Neuronal stem cell (in vitro differentiated cells): ENCODE data around the gene TUBA4B.

Experiments used
- DNase-seq: peaks from one replicate; pipeline ENCODE4 v3.0.0-alpha.2; 2013; ENCODE audit warnings: low spot score
- H2AFZ ChIP-seq: one replicate; pipeline ENCODE4 v1.6.1; 2013; ENCODE audit warnings: mild to moderate bottlenecking, low read length, inconsistent platforms
- H2AK5ac ChIP-seq: 2 replicates; pipeline ENCODE4 v1.6.1; 2013; ENCODE audit warnings: low read depth, mild to moderate bottlenecking, inconsistent platforms, low read length, moderate library complexity, mixed read lengths
- H2BK120ac ChIP-seq: 2 replicates; pipeline ENCODE4 v1.6.1; 2013; ENCODE audit warnings: low read depth, mild to moderate bottlenecking, inconsistent platforms, low read length, moderate library complexity, mixed read lengths
- H2BK12ac ChIP-seq: one replicate; pipeline ENCODE4 v1.6.1; 2013; ENCODE audit warnings: low read length, inconsistent platforms
- H2BK15ac ChIP-seq: 2 replicates; pipeline ENCODE4 v1.6.1; 2013; ENCODE audit warnings: mild to moderate bottlenecking, low read length, inconsistent platforms, mixed read lengths
- H2BK5ac ChIP-seq: one replicate; pipeline ENCODE4 v1.6.1; 2013; ENCODE audit warnings: inconsistent platforms, mild to moderate bottlenecking, low read length, moderate library complexity
- H3K14ac ChIP-seq: one replicate; pipeline ENCODE4 v1.6.1; 2013; ENCODE audit warnings: low read length, inconsistent platforms
- H3K18ac ChIP-seq: 2 replicates; pipeline ENCODE4 v1.6.1; 2013; ENCODE audit warnings: low read length, inconsistent platforms
- H3K23ac ChIP-seq: 2 replicates; pipeline ENCODE4 v1.6.1; 2013; ENCODE audit warnings: low read depth, mild to moderate bottlenecking, mixed read lengths, low read length, inconsistent platforms; ENCODE audit not compliant: poor library complexity
- H3K27ac ChIP-seq: replicated peaks from 3 replicates; pipeline ENCODE4 v1.5.1; 2013; ENCODE audit warnings: low read length, inconsistent platforms
- H3K27me3 ChIP-seq, 3 experiments: 2 replicates each; pipeline ENCODE4 v1.6.1; 2013; ENCODE audit warnings: low read length in 3 of 3, mild to moderate bottlenecking in 2 of 3, inconsistent platforms in 1 of 3, low read depth in 1 of 3, mixed read lengths in 1 of 3, moderate library complexity in 1 of 3; ENCODE audit not compliant: control insufficient read depth in 3 of 3, insufficient read depth in 3 of 3
- H3K36me3 ChIP-seq, 2 donors: replicated peaks in 1 of 2; 2 replicates each; pipeline ENCODE4 v1.6.1; 2013; ENCODE audit warnings: low read length in 2 of 2; ENCODE audit not compliant: control insufficient read depth in 2 of 2, insufficient read depth in 2 of 2
- H3K4ac ChIP-seq: 2 replicates; pipeline ENCODE4 v1.6.1; 2013; ENCODE audit warnings: inconsistent platforms, mild to moderate bottlenecking, low read length, moderate library complexity
- H3K4me1 ChIP-seq, 2 donors: 1 replicate in 1 of 2; 2 replicates in 1 of 2; pipeline ENCODE4 v1.6.1; 2013; ENCODE audit warnings: low read length in 2 of 2, low read depth in 1 of 2; ENCODE audit not compliant: control insufficient read depth in 2 of 2, insufficient read depth in 1 of 2
- H3K4me2 ChIP-seq: one replicate; pipeline ENCODE4 v1.6.1; 2013; ENCODE audit warnings: mild to moderate bottlenecking, low read length, inconsistent platforms; ENCODE audit not compliant: insufficient read depth, poor library complexity, severe bottlenecking
- H3K4me3 ChIP-seq, 2 donors: 2 replicates each; pipeline ENCODE4 v1.5.1; 2013; ENCODE audit warnings: low read length in 2 of 2, mild to moderate bottlenecking in 2 of 2, inconsistent platforms in 1 of 2, moderate library complexity in 1 of 2
- H3K79me1 ChIP-seq: one replicate; pipeline ENCODE4 v1.6.1; 2013; ENCODE audit warnings: low read depth, mild to moderate bottlenecking, inconsistent platforms, low read length, moderate library complexity
- H3K9ac ChIP-seq: one replicate; pipeline ENCODE4 v1.6.1; 2013; ENCODE audit warnings: mild to moderate bottlenecking, low read depth, low read length, inconsistent platforms; ENCODE audit not compliant: poor library complexity
- H3K9me3 ChIP-seq, 2 donors: replicated peaks in 1 of 2; 2 replicates each; pipeline versions ENCODE3 to v1.6.1; 2013; ENCODE audit warnings: low read length in 2 of 2, mild to moderate bottlenecking in 2 of 2, inconsistent platforms in 1 of 2, low read depth in 1 of 2, mixed read lengths in 1 of 2, moderate library complexity in 1 of 2; ENCODE audit not compliant: control insufficient read depth in 2 of 2, insufficient read depth in 1 of 2
- H4K8ac ChIP-seq: one replicate; pipeline ENCODE4 v1.6.1; 2013; ENCODE audit warnings: low read depth, mild to moderate bottlenecking, inconsistent platforms, low read length, moderate library complexity
- H4K91ac ChIP-seq: one replicate; pipeline ENCODE4 v1.6.1; 2013; ENCODE audit warnings: low read length, low read depth, mild to moderate bottlenecking, inconsistent platforms; ENCODE audit not compliant: poor library complexity
- WGBS, 2 donors: extraction: QIAGEN DNeasy Blood & Tissue Kit; methylation state at CpG; one replicate each; pipeline ENCODE4 v1.1.7; 2013; ENCODE audit warnings: missing lambda C conversion rate in 2 of 2, mixed read lengths in 1 of 2; ENCODE audit not compliant: insufficient read length in 2 of 2, insufficient replicate concordance in 1 of 2; ENCODE audit errors: extremely low coverage in 2 of 2; 5-methylcytosine and 5-hydroxymethylcytosine counted together

TUBA4B gene

GRCh38 chr2:219261024-219261855 is 8.2 kb downstream of the TUBA4B start:
- no peaks in the 10 kb centered on the region for H3K9me3 ChIP-seq
- no peak overlapping the region for H2BK15ac ChIP-seq
- H4K8ac ChIP-seq: no peak overlapping the region
- no peak overlapping the region for H3K23ac ChIP-seq
- H3K4me1 ChIP-seq: no peaks in the 10 kb centered on the region
- DNase-seq: no peak
- WGBS, 2 donors: no CpG with 5 or more reads among the region's 5 CpGs
- no peak overlapping the region for H2BK5ac ChIP-seq
- H4K91ac ChIP-seq: no peak overlapping the region
- H3K9ac ChIP-seq: no peak overlapping the region
- no peak overlapping the region for H3K27ac ChIP-seq
- H2BK12ac ChIP-seq: no peak overlapping the region
- no peak overlapping the region for H2AFZ ChIP-seq
- H3K14ac ChIP-seq: no peak overlapping the region
- no peak overlapping the region for H3K18ac ChIP-seq
- no peaks in the 10 kb centered on the region for H3K36me3 ChIP-seq
- H2BK120ac ChIP-seq: no peak overlapping the region
- H3K4ac ChIP-seq: no peak overlapping the region
- H3K4me2 ChIP-seq: no peak overlapping the region
- no peaks in the 10 kb centered on the region for H3K79me1 ChIP-seq
- no peak overlapping the region for H2AK5ac ChIP-seq
- peaks cover 0 to 63% (median 10%) of the 10 kb centered on the region in 3 experiments for H3K27me3 ChIP-seq
- no peak overlapping the region for H3K4me3 ChIP-seq

GRCh38 chr2:219266232-219266631 is 13.2 kb downstream of the TUBA4B start:
- no peaks in the 10 kb centered on the region for H3K79me1 ChIP-seq
- no peak overlapping the region for H3K23ac ChIP-seq
- H2BK12ac ChIP-seq: no peak overlapping the region
- no peak overlapping the region for H3K4ac ChIP-seq
- no peak overlapping the region for H2AK5ac ChIP-seq
- no peak overlapping the region for H3K4me3 ChIP-seq
- H3K4me2 ChIP-seq: no peak overlapping the region
- no peak for DNase-seq
- H4K8ac ChIP-seq: no peak overlapping the region
- H2BK120ac ChIP-seq: no peak overlapping the region
- no peak overlapping the region for H3K9ac ChIP-seq
- WGBS, 2 donors: no CpG with 5 or more reads among the region's 5 CpGs
- no peak overlapping the region for H2AFZ ChIP-seq
- no peak overlapping the region for H3K27ac ChIP-seq
- H3K18ac ChIP-seq: no peak overlapping the region
- H2BK15ac ChIP-seq: peak overlapping the region; percentile 34
- H3K9me3 ChIP-seq: no peaks in the 10 kb centered on the region
- no peak overlapping the region for H3K14ac ChIP-seq
- H3K4me1 ChIP-seq: no peaks in the 10 kb centered on the region
- H4K91ac ChIP-seq: no peak overlapping the region
- no peaks in the 10 kb centered on the region for H3K36me3 ChIP-seq
- H2BK5ac ChIP-seq: no peak overlapping the region
- H3K27me3 ChIP-seq: peaks cover 0 to 69% (median 3%) of the 10 kb centered on the region in 3 experiments

GRCh38 chr2:219266886-219267285 is 13.8 kb downstream of the TUBA4B start:
- no peaks in the 10 kb centered on the region for H3K36me3 ChIP-seq
- H3K14ac ChIP-seq: no peak overlapping the region
- no peak overlapping the region for H3K4ac ChIP-seq
- WGBS, 2 donors: no CpG with 5 or more reads among the region's 1 CpG
- no peak overlapping the region for H2AFZ ChIP-seq
- H2AK5ac ChIP-seq: no peak overlapping the region
- H3K4me3 ChIP-seq: no peak overlapping the region
- no peak overlapping the region for H3K18ac ChIP-seq
- no peak overlapping the region for H3K27ac ChIP-seq
- no peaks in the 10 kb centered on the region for H3K9me3 ChIP-seq
- H2BK15ac ChIP-seq: no peak overlapping the region
- H3K4me1 ChIP-seq: no peaks in the 10 kb centered on the region
- H3K9ac ChIP-seq: peak overlapping the region; percentile 15
- peaks cover 0 to 65% (median 2%) of the 10 kb centered on the region in 3 experiments for H3K27me3 ChIP-seq
- H4K8ac ChIP-seq: no peak overlapping the region
- no peak overlapping the region for H3K23ac ChIP-seq
- H2BK120ac ChIP-seq: no peak overlapping the region
- no peak overlapping the region for H3K4me2 ChIP-seq
- no peak overlapping the region for H2BK12ac ChIP-seq
- DNase-seq: no peak
- peaks cover 3% of the 10 kb centered on the region for H3K79me1 ChIP-seq
- H2BK5ac ChIP-seq: no peak overlapping the region
- no peak overlapping the region for H4K91ac ChIP-seq

- no peak overlapping the region for H2AK5ac ChIP-seq
- H2BK12ac ChIP-seq: no peak overlapping the region
- H3K4me1 ChIP-seq: no peaks in the 10 kb centered on the region
- H3K9ac ChIP-seq: no peak overlapping the region
- WGBS, 2 donors: no CpG with 5 or more reads among the region's 2 CpGs
- peaks cover 0 to 68% (median 2%) of the 10 kb centered on the region in 3 experiments for H3K27me3 ChIP-seq
- H4K91ac ChIP-seq: no peak overlapping the region
- no peak overlapping the region for H3K14ac ChIP-seq
- no peak overlapping the region for H3K27ac ChIP-seq
- H2BK120ac ChIP-seq: no peak overlapping the region
- no peak overlapping the region for H3K4me3 ChIP-seq
- H4K8ac ChIP-seq: no peak overlapping the region
- no peak overlapping the region for H3K18ac ChIP-seq
- peaks cover 3% of the 10 kb centered on the region for H3K79me1 ChIP-seq
- H3K4ac ChIP-seq: no peak overlapping the region
- H3K9me3 ChIP-seq: no peaks in the 10 kb centered on the region
- no peak for DNase-seq
- H2AFZ ChIP-seq: no peak overlapping the region
- H3K36me3 ChIP-seq: no peaks in the 10 kb centered on the region
- no peak overlapping the region for H2BK15ac ChIP-seq
- H3K23ac ChIP-seq: no peak overlapping the region
- H3K4me2 ChIP-seq: no peak overlapping the region
- no peak overlapping the region for H2BK5ac ChIP-seq
Measured at GRCh38 chr2:219268294-219268693, 15.3 kb downstream of the TUBA4B start.
